Activated naive CD4-positive, alpha-beta T cell treated with anti-CD3 and anti-CD28 coated beads for 36 hours (primary cell): ENCODE results near the gene OR6C6. TPM values are rescaled to one million over a fixed set of nuclear protein-coding genes. Genes with fewer than 3 reads are reported as not detected.
"Not testable (repeated sequence)": the region's sequence is repeated elsewhere in the genome, so short reads cannot be mapped to it uniquely, and the experiment has no call there.

Experiments used
- CTCF ChIA-PET: fragments of 350-600 bp; sonication (Branson Sonifier 250); formaldehyde crosslinking; loops from one replicate; lab custom pipeline; 2021; ENCODE audit warnings: antibody characterized with exemption; lab: Charles Lee
- DNase-seq: peaks from one replicate; pipeline ENCODE4 v3.0.0-alpha.2; 2020
- H3K27ac Mint-ChIP-seq: one replicate; pipeline ENCODE4 v1.8.0; 2021; ENCODE audit warnings: mild to moderate bottlenecking, mixed read lengths
- H3K27me3 Mint-ChIP-seq: one replicate; pipeline ENCODE4 v1.8.0; 2021; ENCODE audit warnings: low read depth, mixed read lengths
- H3K36me3 Mint-ChIP-seq: one replicate; pipeline ENCODE4 v1.8.0; 2021; ENCODE audit warnings: low read depth, mixed read lengths
- H3K4me1 Mint-ChIP-seq: one replicate; pipeline ENCODE4 v1.8.0; 2021; ENCODE audit warnings: low read depth, mixed read lengths
- H3K4me3 Mint-ChIP-seq: one replicate; pipeline ENCODE4 v1.8.0; 2021; ENCODE audit warnings: mild to moderate bottlenecking, moderate library complexity, mixed read lengths
- H3K9me3 Mint-ChIP-seq: one replicate; pipeline ENCODE4 v1.8.0; 2021; ENCODE audit warnings: mixed read lengths
- intact Hi-C: fragments of 100-400 bp; cut with micrococcal nuclease; formaldehyde crosslinking; loops from one replicate; pipeline ENCODE4 v1.15.1; 2023
- total RNA-seq, 2 experiments: library from RNA; stranded (reverse); gene quantifications; one replicate each; pipeline ENCODE4 v1.2.3, GENCODE V29; 2021

OR6C6 gene
- not detected for total RNA-seq

- no peaks in the 10 kb centered on the region for H3K36me3 Mint-ChIP-seq
- H3K4me1 Mint-ChIP-seq, result no peaks in the 10 kb centered on the region
- H3K27me3 Mint-ChIP-seq, result peaks cover 7% of the 10 kb centered on the region
- no peaks in the 10 kb centered on the region for H3K9me3 Mint-ChIP-seq
- CTCF ChIA-PET, result no interaction called here
- no peak for DNase-seq
- H3K27ac Mint-ChIP-seq, result no peak within 1 kb of the TSS
- H3K4me3 Mint-ChIP-seq, result no peak within 1 kb of the TSS
- intact Hi-C loops, result no loop called here
These were observed at the start of gene OR6C6 for GRCh38 chr12:55296469-55296868. TSS of gene OR6C6 (minus strand) at chr12:55296569. CDS start at chr12:55295232, 1,337 bp downstream.

GRCh38 chr12:55336002-55336401 is 39.6 kb upstream of the OR6C6 start:
- CTCF ChIA-PET, result no interaction called here
- Mint-ChIP-seq H3K4me3 (no peak overlapping the region), H3K4me1 (no peaks in the 10 kb centered on the region), H3K36me3 (no peaks in the 10 kb centered on the region), H3K27me3 (peaks cover 19% of the 10 kb centered on the region), H3K9me3 (no peaks in the 10 kb centered on the region), H3K27ac (no peak overlapping the region)
- intact Hi-C loops, result no loop called here
- no peak for DNase-seq

GRCh38 chr12:55330446-55330845 is 34.1 kb upstream of the OR6C6 start, which contains the start of gene OR6C3:
TSS of gene OR6C3 (plus strand) at chr12:55330746. CDS start at chr12:55331701, 955 bp downstream.
- Mint-ChIP-seq H3K36me3 (no peaks in the 10 kb centered on the region), H3K27me3 (peaks cover 11% of the 10 kb centered on the region), H3K4me3 (no peak within 1 kb of the TSS), H3K27ac (no peak within 1 kb of the TSS), H3K4me1 (no peaks in the 10 kb centered on the region), H3K9me3 (no peaks in the 10 kb centered on the region)
- CTCF ChIA-PET, result interaction anchor here (0.6 kb wide), 1 partner anchor 289 kb away, joined by 3 read pairs; no protein-coding TSS in a partner anchor
- no peak for DNase-seq
- intact Hi-C loops, result no loop called here

GRCh38 chr12:55325801-55326200 is 29.4 kb upstream of the OR6C6 start:
- DNase-seq, H3K27me3 Mint-ChIP-seq, H3K36me3 Mint-ChIP-seq, CTCF ChIA-PET, H3K27ac Mint-ChIP-seq, H3K9me3 Mint-ChIP-seq, H3K4me3 Mint-ChIP-seq, H3K4me1 Mint-ChIP-seq, intact Hi-C loops: not testable (repeated sequence)

GRCh38 chr12:55320201-55320600 is 23.8 kb upstream of the OR6C6 start:
- peaks cover 4% of the 10 kb centered on the region for H3K9me3 Mint-ChIP-seq
- DNase-seq, result no peak
- no peaks in the 10 kb centered on the region for H3K36me3 Mint-ChIP-seq
- no peak overlapping the region for H3K27ac Mint-ChIP-seq
- intact Hi-C loops, result no loop called here
- CTCF ChIA-PET, result no interaction called here
- no peak overlapping the region for H3K4me3 Mint-ChIP-seq
- peaks cover 10% of the 10 kb centered on the region for H3K27me3 Mint-ChIP-seq
- H3K4me1 Mint-ChIP-seq, result no peaks in the 10 kb centered on the region

- H3K4me1 Mint-ChIP-seq, result no peaks in the 10 kb centered on the region
- no peak for DNase-seq
- H3K36me3 Mint-ChIP-seq, result no peaks in the 10 kb centered on the region
- intact Hi-C loops, result no loop called here
- CTCF ChIA-PET, result no interaction called here
- H3K27me3 Mint-ChIP-seq, result peaks cover 18% of the 10 kb centered on the region
- H3K4me3 Mint-ChIP-seq, result no peak within 1 kb of the TSS
- H3K27ac Mint-ChIP-seq, result no peak within 1 kb of the TSS
- H3K9me3 Mint-ChIP-seq, result peaks cover under 1% of the 10 kb centered on the region
These were observed 17.7 kb upstream of the OR6C6 start, which contains the start of gene OR6C1 for GRCh38 chr12:55314043-55314442. TSS of gene OR6C1 (plus strand) at chr12:55314343. CDS start at chr12:55320600, 6,257 bp downstream.

- H3K9me3 Mint-ChIP-seq, result no peaks in the 10 kb centered on the region
- no peaks in the 10 kb centered on the region for H3K36me3 Mint-ChIP-seq
- H3K27me3 Mint-ChIP-seq, result peaks cover 8% of the 10 kb centered on the region
- H3K27ac Mint-ChIP-seq, result no peak overlapping the region
- H3K4me1 Mint-ChIP-seq, result no peaks in the 10 kb centered on the region
- H3K4me3 Mint-ChIP-seq, result no peak overlapping the region
- DNase-seq, result no peak
- CTCF ChIA-PET, result interaction anchor here (0.8 kb wide), 1 partner anchor 263 kb away, joined by 4 read pairs; no protein-coding TSS in a partner anchor
- intact Hi-C loops, result no loop called here
These were observed 6.4 kb downstream of the OR6C6 start for GRCh38 chr12:55289999-55290398.

GRCh38 chr12:55280991-55281390 is 15.4 kb downstream of the OR6C6 start:
- CTCF ChIA-PET, result no interaction called here
- intact Hi-C loops, result no loop called here
- Mint-ChIP-seq H3K36me3 (no peaks in the 10 kb centered on the region), H3K9me3 (no peaks in the 10 kb centered on the region), H3K4me3 (no peak overlapping the region), H3K27me3 (peaks cover 15% of the 10 kb centered on the region), H3K4me1 (no peaks in the 10 kb centered on the region), H3K27ac (no peak overlapping the region)
- no peak for DNase-seq

- Mint-ChIP-seq H3K27me3 (peaks cover 11% of the 10 kb centered on the region), H3K36me3 (no peaks in the 10 kb centered on the region), H3K9me3 (no peaks in the 10 kb centered on the region), H3K4me1 (no peaks in the 10 kb centered on the region), H3K27ac (no peak overlapping the region), H3K4me3 (no peak overlapping the region)
- CTCF ChIA-PET, result interaction anchor here (0.7 kb wide), 1 partner anchor 26 kb away, joined by 3 read pairs; no protein-coding TSS in a partner anchor
- DNase-seq, result no peak
- intact Hi-C loops, result no loop called here
These were observed 38.1 kb downstream of the OR6C6 start for GRCh38 chr12:55258303-55258702.

- Mint-ChIP-seq H3K9me3 (no peaks in the 10 kb centered on the region), H3K36me3 (no peaks in the 10 kb centered on the region), H3K27ac (no peak overlapping the region), H3K4me3 (no peak overlapping the region), H3K4me1 (no peaks in the 10 kb centered on the region), H3K27me3 (peaks cover 15% of the 10 kb centered on the region)
- no peak for DNase-seq
- intact Hi-C loops, result no loop called here
- CTCF ChIA-PET, result no interaction called here
These were observed 39.5 kb downstream of the OR6C6 start for GRCh38 chr12:55256831-55257230.

GRCh38 chr12:55253281-55253680 is 43.1 kb downstream of the OR6C6 start:
- H3K36me3 Mint-ChIP-seq, result no peaks in the 10 kb centered on the region
- H3K9me3 Mint-ChIP-seq, result no peaks in the 10 kb centered on the region
- DNase-seq, result no peak
- H3K4me1 Mint-ChIP-seq, result no peaks in the 10 kb centered on the region
- CTCF ChIA-PET, result no interaction called here
- intact Hi-C loops, result no loop called here
- H3K4me3 Mint-ChIP-seq, result no peak overlapping the region
- H3K27me3 Mint-ChIP-seq, result peaks cover 15% of the 10 kb centered on the region
- no peak overlapping the region for H3K27ac Mint-ChIP-seq

- Mint-ChIP-seq H3K36me3 (no peaks in the 10 kb centered on the region), H3K27ac (no peak overlapping the region), H3K4me1 (no peaks in the 10 kb centered on the region), H3K27me3 (peaks cover 21% of the 10 kb centered on the region), H3K4me3 (no peak overlapping the region), H3K9me3 (no peaks in the 10 kb centered on the region)
- no peak for DNase-seq
- CTCF ChIA-PET, result no interaction called here
- intact Hi-C loops, result no loop called here
These were observed 45.4 kb downstream of the OR6C6 start for GRCh38 chr12:55250944-55251343.

GRCh38 chr12:55246159-55246558 is 50.2 kb downstream of the OR6C6 start:
- peaks cover 22% of the 10 kb centered on the region for H3K27me3 Mint-ChIP-seq
- no peaks in the 10 kb centered on the region for H3K4me1 Mint-ChIP-seq
- intact Hi-C loops, result no loop called here
- H3K9me3 Mint-ChIP-seq, result no peaks in the 10 kb centered on the region
- no peaks in the 10 kb centered on the region for H3K36me3 Mint-ChIP-seq
- H3K27ac Mint-ChIP-seq, result no peak overlapping the region
- no peak overlapping the region for H3K4me3 Mint-ChIP-seq
- DNase-seq, result no peak
- CTCF ChIA-PET, result no interaction called here
